ENCODE data around the gene GPC6.

DNA sequence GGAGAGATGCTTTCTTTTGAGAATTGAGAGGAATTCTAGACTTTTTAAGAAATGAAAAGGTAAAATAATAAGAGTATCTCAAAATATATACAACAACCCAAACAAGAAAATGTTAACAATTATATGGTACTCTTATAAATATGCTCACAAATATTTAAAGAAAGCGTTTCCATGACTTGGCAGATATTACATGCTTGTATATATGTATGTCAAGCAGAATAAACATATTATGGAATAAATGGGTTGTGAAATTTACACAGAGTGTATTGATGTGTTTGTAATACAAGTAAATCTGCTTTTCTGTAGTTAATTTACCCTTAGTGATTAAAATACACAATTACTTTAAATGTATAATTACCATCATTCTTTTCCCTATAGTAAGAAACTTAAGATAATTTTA, 65.8 kb downstream of the GPC6 start:
- TF ChIP-seq POLR2AphosphoS5 (IDR thresholded peaks at IDR 0.05; ENCODE audit: low read depth) (no peak), SPI1 (IDR thresholded peaks at IDR 0.05; ENCODE audit: borderline replicate concordance, low read depth) (no peak), GABPA (IDR thresholded peaks at IDR 0.05; ENCODE audit: low read depth) (no peak)
- TF ChIP-seq, protein P1, sequence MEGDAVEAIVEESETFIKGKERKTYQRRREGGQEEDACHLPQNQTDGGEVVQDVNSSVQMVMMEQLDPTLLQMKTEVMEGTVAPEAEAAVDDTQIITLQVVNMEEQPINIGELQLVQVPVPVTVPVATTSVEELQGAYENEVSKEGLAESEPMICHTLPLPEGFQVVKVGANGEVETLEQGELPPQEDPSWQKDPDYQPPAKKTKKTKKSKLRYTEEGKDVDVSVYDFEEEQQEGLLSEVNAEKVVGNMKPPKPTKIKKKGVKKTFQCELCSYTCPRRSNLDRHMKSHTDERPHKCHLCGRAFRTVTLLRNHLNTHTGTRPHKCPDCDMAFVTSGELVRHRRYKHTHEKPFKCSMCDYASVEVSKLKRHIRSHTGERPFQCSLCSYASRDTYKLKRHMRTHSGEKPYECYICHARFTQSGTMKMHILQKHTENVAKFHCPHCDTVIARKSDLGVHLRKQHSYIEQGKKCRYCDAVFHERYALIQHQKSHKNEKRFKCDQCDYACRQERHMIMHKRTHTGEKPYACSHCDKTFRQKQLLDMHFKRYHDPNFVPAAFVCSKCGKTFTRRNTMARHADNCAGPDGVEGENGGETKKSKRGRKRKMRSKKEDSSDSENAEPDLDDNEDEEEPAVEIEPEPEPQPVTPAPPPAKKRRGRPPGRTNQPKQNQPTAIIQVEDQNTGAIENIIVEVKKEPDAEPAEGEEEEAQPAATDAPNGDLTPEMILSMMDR (IDR thresholded peaks at IDR 0.05; ENCODE audit: insufficient read depth, low read length) = no peak
- TF ChIP-seq, protein P2, sequence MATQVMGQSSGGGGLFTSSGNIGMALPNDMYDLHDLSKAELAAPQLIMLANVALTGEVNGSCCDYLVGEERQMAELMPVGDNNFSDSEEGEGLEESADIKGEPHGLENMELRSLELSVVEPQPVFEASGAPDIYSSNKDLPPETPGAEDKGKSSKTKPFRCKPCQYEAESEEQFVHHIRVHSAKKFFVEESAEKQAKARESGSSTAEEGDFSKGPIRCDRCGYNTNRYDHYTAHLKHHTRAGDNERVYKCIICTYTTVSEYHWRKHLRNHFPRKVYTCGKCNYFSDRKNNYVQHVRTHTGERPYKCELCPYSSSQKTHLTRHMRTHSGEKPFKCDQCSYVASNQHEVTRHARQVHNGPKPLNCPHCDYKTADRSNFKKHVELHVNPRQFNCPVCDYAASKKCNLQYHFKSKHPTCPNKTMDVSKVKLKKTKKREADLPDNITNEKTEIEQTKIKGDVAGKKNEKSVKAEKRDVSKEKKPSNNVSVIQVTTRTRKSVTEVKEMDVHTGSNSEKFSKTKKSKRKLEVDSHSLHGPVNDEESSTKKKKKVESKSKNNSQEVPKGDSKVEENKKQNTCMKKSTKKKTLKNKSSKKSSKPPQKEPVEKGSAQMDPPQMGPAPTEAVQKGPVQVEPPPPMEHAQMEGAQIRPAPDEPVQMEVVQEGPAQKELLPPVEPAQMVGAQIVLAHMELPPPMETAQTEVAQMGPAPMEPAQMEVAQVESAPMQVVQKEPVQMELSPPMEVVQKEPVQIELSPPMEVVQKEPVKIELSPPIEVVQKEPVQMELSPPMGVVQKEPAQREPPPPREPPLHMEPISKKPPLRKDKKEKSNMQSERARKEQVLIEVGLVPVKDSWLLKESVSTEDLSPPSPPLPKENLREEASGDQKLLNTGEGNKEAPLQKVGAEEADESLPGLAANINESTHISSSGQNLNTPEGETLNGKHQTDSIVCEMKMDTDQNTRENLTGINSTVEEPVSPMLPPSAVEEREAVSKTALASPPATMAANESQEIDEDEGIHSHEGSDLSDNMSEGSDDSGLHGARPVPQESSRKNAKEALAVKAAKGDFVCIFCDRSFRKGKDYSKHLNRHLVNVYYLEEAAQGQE (IDR thresholded peaks at IDR 0.05; ENCODE audit: insufficient replicate concordance, low read depth) = no peak

Data from HL-60 (cell line).